Neutrophil (primary cell): ENCODE results near the gene CSRP1.

Experiments
- H3K27ac ChIP-seq: fragments of 200-600 bp; sonication (generic); 2 replicates; pipeline ENCODE4 v1.5.1; 2016; ENCODE audit warnings: mild to moderate bottlenecking, moderate library complexity
- H3K27me3 ChIP-seq: fragments of 200-600 bp; sonication (generic); 2 replicates; pipeline ENCODE4 v1.6.0; 2016; ENCODE audit warnings: mild to moderate bottlenecking
- H3K36me3 ChIP-seq: fragments of 200-600 bp; sonication (generic); 2 replicates; pipeline ENCODE4 v1.5.1; 2017
- H3K4me1 ChIP-seq, 2 experiments: fragments of 200-600 bp in 1 of 2; sonication (generic) in 1 of 2; 1 replicate in 1 of 2; 2 replicates in 1 of 2; pipeline versions ENCODE4 v1.5.1 to v1.6.1; 2013 to 2016; ENCODE audit warnings: low read depth in 1 of 2, low read length in 1 of 2, mild to moderate bottlenecking in 1 of 2, moderate library complexity in 1 of 2; ENCODE audit not compliant: control insufficient read depth in 1 of 2, insufficient read depth in 1 of 2
- H3K4me3 ChIP-seq, 2 experiments: fragments of 200-600 bp in 1 of 2; sonication (generic) in 1 of 2; 1 replicate in 1 of 2; 2 replicates in 1 of 2; pipeline ENCODE4 v1.5.1; 2013 to 2016; ENCODE audit warnings: low read depth in 1 of 2, low read length in 1 of 2, mild to moderate bottlenecking in 1 of 2, moderate library complexity in 1 of 2
- H3K9me3 ChIP-seq: fragments of 200-600 bp; sonication (generic); 2 replicates; pipeline ENCODE4 v1.5.1; 2016
- CTCF ChIP-seq: fragments of 200-600 bp; sonication (generic); IDR thresholded peaks from 2 replicates; pipeline ENCODE4 v1.5.1; 2016; ENCODE audit warnings: antibody characterized with exemption

The CSRP1 gene

DNA sequence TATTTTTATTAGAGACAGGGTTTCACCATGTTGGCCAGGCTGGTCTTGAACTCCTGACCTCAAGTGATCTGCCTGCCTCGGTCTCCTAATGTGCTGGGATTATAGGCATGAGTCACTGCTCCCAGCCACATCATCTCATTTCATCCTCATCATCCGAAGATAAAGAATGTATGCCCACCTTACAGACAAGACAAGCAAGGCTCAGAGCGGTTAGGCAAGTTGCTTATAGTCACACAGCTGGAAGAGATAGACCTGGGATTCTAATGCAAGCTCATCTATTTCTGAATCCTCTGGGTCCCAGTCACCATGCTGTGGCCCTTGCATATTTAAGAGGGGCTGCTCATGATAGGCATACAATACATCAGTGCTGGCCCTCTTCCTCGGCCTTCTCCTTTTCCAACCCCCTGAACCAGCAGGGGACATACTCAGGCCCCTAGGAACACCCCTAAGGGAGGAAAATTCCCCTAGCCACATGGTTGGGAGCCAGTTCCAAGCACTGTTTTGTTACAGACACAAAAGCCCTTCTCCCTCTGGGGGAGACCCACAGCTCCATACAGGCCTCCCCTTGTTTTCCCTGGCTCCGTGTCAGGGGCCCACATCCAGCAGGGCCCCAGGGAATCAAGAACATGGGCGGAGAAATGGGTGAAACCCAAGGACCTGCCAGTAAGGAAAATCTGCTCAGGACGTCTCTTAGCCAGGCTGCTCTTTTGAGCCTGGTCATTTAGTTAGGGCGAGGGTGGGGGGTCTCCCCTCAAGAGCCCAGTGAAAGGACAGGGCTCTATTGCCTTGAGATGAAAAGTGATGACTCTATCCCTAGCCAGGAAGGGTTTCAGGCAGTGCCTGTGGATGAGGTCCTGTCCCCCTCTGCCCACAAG lies 6.9 kb downstream of the CSRP1 start:
- Histone ChIP-seq H3K4me1 (peaks cover 4 to 9% of the 10 kb centered on the region in 2 experiments), H3K36me3 (peaks cover 14% of the 10 kb centered on the region), H3K27me3 (no peaks in the 10 kb centered on the region), H3K4me3 (no peak overlapping the region), H3K27ac (no peak overlapping the region), H3K9me3 (no peaks in the 10 kb centered on the region)
- TF ChIP-seq CTCF, result no peak

- no peak overlapping the region for H3K27ac ChIP-seq
- no peak for TF ChIP-seq CTCF
- H3K36me3 ChIP-seq, result peaks cover 23% of the 10 kb centered on the region
- H3K4me1 ChIP-seq, result peaks cover 2 to 6% of the 10 kb centered on the region in 2 experiments
- no peak overlapping the region for H3K4me3 ChIP-seq
- H3K27me3 ChIP-seq, result no peaks in the 10 kb centered on the region
- no peaks in the 10 kb centered on the region for H3K9me3 ChIP-seq
Observed at GRCh38 chr1:201499191-201499590, 7.7 kb downstream of the CSRP1 start.

- Histone ChIP-seq H3K9me3 (no peaks in the 10 kb centered on the region), H3K4me3 (no peak overlapping the region), H3K36me3 (peaks cover 24% of the 10 kb centered on the region), H3K27me3 (no peaks in the 10 kb centered on the region), H3K4me1 (peaks cover 2 to 6% of the 10 kb centered on the region in 2 experiments), H3K27ac (no peak overlapping the region)
- no peak for TF ChIP-seq CTCF
Observed at GRCh38 chr1:201498621-201499020, 8.3 kb downstream of the CSRP1 start.

GRCh38 chr1:201497935-201498509 lies 8.9 kb downstream of the CSRP1 start:
- no peak overlapping the region for H3K27ac ChIP-seq
- no peak overlapping the region for H3K4me3 ChIP-seq
- H3K36me3 ChIP-seq, result peaks cover 26% of the 10 kb centered on the region
- no peaks in the 10 kb centered on the region for H3K27me3 ChIP-seq
- TF ChIP-seq CTCF, result no peak
- no peaks in the 10 kb centered on the region for H3K9me3 ChIP-seq
- peaks cover under 1 to 2% of the 10 kb centered on the region in 2 experiments for H3K4me1 ChIP-seq

DNA sequence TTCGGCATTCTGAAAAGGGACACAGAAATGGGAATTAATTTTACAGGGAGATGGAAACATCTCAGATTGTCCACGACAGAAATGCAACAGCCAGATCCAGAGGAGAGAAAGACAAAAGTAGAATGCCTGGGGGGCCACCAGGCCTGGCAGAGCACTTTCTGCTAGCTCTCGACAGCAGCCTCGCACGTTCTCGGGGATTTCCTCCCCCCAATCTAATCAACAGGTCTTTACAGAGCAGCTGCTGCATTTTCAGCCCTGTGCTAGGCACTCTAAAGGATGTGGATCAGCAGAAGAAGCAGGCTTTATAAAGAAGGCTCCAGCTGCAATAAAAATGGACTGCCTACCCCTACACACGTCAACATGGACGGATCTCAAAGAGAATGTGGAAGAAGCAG lies 10.6 kb downstream of the CSRP1 start:
- TF ChIP-seq CTCF, result no peak
- peaks cover 31% of the 10 kb centered on the region for H3K36me3 ChIP-seq
- H3K4me3 ChIP-seq, result no peak overlapping the region
- no peak overlapping the region for H3K27ac ChIP-seq
- no peaks in the 10 kb centered on the region for H3K27me3 ChIP-seq
- H3K9me3 ChIP-seq, result no peaks in the 10 kb centered on the region
- peaks cover 0 to 2% of the 10 kb centered on the region in 2 experiments for H3K4me1 ChIP-seq
